Ascending aorta (tissue), 2 donors: ENCODE data around the gene C1QTNF3. TPM values are rescaled to one million over a fixed set of nuclear protein-coding genes. Genes with fewer than 3 reads are reported as not detected.

Experiments
- DNase-seq, 2 donors: peaks; one replicate each; pipeline ENCODE4 v3.0.0-alpha.2; 2019; ENCODE audit warnings: low spot score in 2 of 2
- H3K27ac ChIP-seq, 2 donors: fragments of 200-600 bp; sonication (generic); one replicate each; pipeline ENCODE4 v1.5.1; 2016 to 2017; ENCODE audit warnings: mild to moderate bottlenecking in 1 of 2
- H3K27me3 ChIP-seq: fragments of 200-600 bp; sonication (generic); one replicate; pipeline ENCODE4 v1.5.1; 2017
- H3K36me3 ChIP-seq, 2 donors: fragments of 200-600 bp; sonication (generic); one replicate each; pipeline ENCODE4 v1.5.1; 2016
- H3K4me1 ChIP-seq, 2 donors: fragments of 200-600 bp; sonication (generic); one replicate each; pipeline ENCODE4 v1.5.1; 2016 to 2017; ENCODE audit warnings: mild to moderate bottlenecking in 1 of 2
- H3K4me3 ChIP-seq, 2 donors: fragments of 200-600 bp; sonication (generic); one replicate each; pipeline ENCODE4 v1.5.1; 2016 to 2017; ENCODE audit warnings: mild to moderate bottlenecking in 1 of 2
- H3K9me3 ChIP-seq, 2 donors: fragments of 200-600 bp; sonication (generic); one replicate each; pipeline ENCODE4 v1.5.1; 2016
- CTCF ChIP-seq, 3 experiments: fragments of 200-600 bp in 2 of 3; fragments of 450-650 bp in 1 of 3; sonication (generic) in 2 of 3; IDR thresholded peaks; one replicate each; pipeline ENCODE4 v1.5.1; 2016 to 2019; ENCODE audit warnings: antibody characterized with exemption in 3 of 3, mild to moderate bottlenecking in 1 of 3, moderate library complexity in 1 of 3
- intact Hi-C: fragments of 100-400 bp; cut with DNase I; formaldehyde crosslinking; loops from one replicate; pipeline ENCODE4 v1.15.1; 2023
- total RNA-seq: library from RNA; depleted of rRNA; stranded (reverse); fragments of >200 nt; gene quantifications from one replicate; pipeline ENCODE4 v1.1.0, GENCODE V29; 2016

Gene C1QTNF3
- total RNA-seq, 1 donor from 2014 or later = 1.3 TPM

DNA sequence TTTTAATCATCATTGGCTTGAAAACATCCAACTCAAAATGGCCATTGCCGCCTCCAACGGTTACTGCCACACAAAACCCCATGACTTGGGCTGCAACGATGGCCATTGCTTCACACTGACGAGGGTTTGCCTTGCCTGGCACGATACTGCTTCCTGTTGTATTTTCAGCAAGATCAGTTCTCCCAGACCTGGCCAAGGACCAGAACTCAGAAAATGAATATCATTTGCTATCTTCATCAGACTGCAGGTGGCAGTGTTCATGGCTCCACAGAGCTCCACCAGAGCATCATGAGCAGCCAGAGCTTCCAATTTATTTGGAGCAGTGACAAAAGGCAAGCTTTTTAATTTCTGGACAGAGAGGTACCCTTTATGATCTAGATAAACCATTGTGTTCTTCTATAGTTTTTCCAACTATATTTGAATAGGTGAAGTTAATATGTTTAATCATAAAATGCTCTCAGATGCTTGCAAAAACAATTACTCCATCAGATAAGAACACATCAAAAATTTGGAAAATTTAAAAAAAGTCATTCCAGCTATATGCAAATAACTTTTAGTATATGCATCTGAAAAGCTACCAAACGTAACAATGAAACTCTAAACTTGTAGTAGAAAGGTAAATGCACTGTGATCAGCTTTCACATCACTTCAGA is 45.6 kb downstream of the C1QTNF3 start:
- peak; percentile 24 to 82 for DNase-seq
- H3K27ac ChIP-seq = peak overlapping the region; percentile 29 to 38

GRCh38 chr5:33995865-33996264 is 47.1 kb downstream of the C1QTNF3 start:
- H3K4me1 ChIP-seq = no peaks in the 10 kb centered on the region
- H3K27me3 ChIP-seq = no peaks in the 10 kb centered on the region
- no peak overlapping the region for H3K27ac ChIP-seq
- DNase-seq = no peak
- TF ChIP-seq CTCF (IDR thresholded peaks at IDR 0.05) = no peak
- peaks cover 0 to 6% of the 10 kb centered on the region in 2 donors for H3K36me3 ChIP-seq
- intact Hi-C loops = no loop called here
- no peaks in the 10 kb centered on the region for H3K9me3 ChIP-seq
- H3K4me3 ChIP-seq = no peak overlapping the region

More for the DNA sequence above, 45.6 kb downstream of the C1QTNF3 start:
- Histone ChIP-seq H3K27me3 (no peaks in the 10 kb centered on the region), H3K4me1 (no peaks in the 10 kb centered on the region), H3K36me3 (peaks cover 0 to 9% of the 10 kb centered on the region in 2 donors), H3K4me3 (no peak overlapping the region), H3K9me3 (no peaks in the 10 kb centered on the region)
- peak; percentile 40 to 66 (median 45) for TF ChIP-seq CTCF (IDR thresholded peaks at IDR 0.05)
- intact Hi-C loops = no loop called here

DNA sequence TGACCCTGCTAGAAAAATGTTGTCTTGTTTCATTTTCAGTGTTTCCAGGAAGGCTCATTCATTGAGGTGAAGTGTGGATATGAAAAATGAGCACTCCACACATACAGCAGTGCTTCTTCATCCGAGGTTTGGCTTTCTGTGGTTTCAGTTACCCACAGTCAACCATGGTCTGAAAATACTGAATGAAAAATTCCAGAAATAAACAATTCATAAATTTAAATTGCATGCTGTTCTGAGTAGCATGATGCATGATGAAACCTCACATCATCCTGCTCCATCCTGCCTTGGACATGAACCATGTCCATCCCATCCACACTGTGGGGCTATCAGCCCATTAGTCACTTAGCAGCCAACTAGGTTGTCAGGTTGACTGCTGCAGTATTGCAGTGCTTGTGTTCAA is 48.2 kb downstream of the C1QTNF3 start:
- Histone ChIP-seq H3K4me1 (no peaks in the 10 kb centered on the region), H3K9me3 (no peaks in the 10 kb centered on the region), H3K36me3 (peaks cover 0 to 6% of the 10 kb centered on the region in 2 donors), H3K4me3 (no peak overlapping the region), H3K27me3 (no peaks in the 10 kb centered on the region), H3K27ac (no peak overlapping the region)
- intact Hi-C loops = no loop called here
- DNase-seq = no peak
- no peak for TF ChIP-seq CTCF (IDR thresholded peaks at IDR 0.05)

DNA sequence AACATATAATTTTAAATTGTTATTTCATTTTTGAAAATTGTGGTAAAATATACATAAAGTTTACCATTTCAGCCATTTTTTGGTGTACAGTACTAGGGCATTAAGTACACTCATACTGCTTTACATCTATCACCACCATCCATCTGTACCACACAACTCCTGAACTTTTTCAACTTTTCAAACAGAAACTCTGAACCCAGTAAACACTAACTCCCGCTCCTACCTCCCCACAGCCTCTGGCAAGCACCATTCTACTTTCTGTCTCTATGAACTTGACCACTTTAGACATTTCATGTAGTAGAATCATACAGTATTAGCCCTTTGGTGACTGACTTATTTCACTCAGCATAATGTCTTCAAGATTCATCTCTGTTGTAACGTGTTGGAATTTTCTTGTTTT is 50.1 kb downstream of the C1QTNF3 start:
- no peaks in the 10 kb centered on the region for H3K27me3 ChIP-seq
- no peak overlapping the region for H3K4me3 ChIP-seq
- no peak for DNase-seq
- no peak overlapping the region for H3K27ac ChIP-seq
- no peaks in the 10 kb centered on the region for H3K4me1 ChIP-seq
- intact Hi-C loops = no loop called here
- peaks cover 14 to 17% of the 10 kb centered on the region in 2 donors for H3K36me3 ChIP-seq
- no peaks in the 10 kb centered on the region for H3K9me3 ChIP-seq
- TF ChIP-seq CTCF (IDR thresholded peaks at IDR 0.05) = no peak

DNA sequence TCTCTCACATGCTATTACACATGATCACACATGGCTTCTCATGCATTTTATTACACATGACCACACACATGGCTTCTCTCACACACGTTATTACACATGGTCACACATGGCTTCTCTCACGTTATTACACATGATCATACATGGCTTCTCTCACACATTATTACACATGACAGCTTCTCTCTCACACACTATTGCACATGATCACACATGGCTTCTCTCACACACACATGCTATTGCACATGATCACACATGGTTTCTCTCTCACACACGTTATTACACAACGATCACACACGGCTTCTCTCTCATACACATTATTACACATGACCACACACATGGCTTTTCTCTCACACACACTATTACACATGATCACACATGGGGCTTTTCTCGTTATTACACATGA is 57.6 kb downstream of the C1QTNF3 start:
- intact Hi-C loops = no loop called here
- Histone ChIP-seq H3K27ac (no peak overlapping the region), H3K4me1 (no peaks in the 10 kb centered on the region), H3K4me3 (no peak overlapping the region), H3K36me3 (peaks cover 16 to 20% of the 10 kb centered on the region in 2 donors), H3K27me3 (no peaks in the 10 kb centered on the region), H3K9me3 (no peaks in the 10 kb centered on the region)
- DNase-seq = no peak
- no peak for TF ChIP-seq CTCF (IDR thresholded peaks at IDR 0.05)
